ENCODE results near the gene ADAMTS3. TPM values are rescaled to one million over a fixed set of nuclear protein-coding genes. Genes with fewer than 3 reads are reported as not detected.

The ADAMTS3 gene
- total RNA-seq, 1 donor from 2014 or later, result 0.89 TPM

DNA sequence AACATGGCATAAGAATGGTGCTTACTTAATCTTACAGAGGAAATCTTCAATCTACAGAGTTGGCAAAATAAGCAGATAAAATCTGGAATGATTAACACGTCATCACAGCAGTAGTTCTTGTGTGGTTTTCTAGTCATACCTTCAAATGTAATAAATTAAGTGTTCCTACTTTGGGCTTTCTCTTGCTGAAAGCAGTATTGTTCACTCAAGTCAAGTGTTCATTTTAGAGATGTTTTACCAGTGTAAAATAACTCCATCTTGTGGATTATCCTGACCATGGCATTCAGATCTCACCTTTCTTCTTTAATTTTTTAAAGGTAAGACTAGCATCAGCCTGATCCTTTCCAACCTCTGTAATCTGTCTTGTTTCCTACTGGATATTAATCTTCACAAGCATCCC, 72.9 kb downstream of the ADAMTS3 start:
- peaks cover 6% of the 10 kb centered on the region for H3K9me3 Mint-ChIP-seq (ENCODE audit: low read depth)
- H3K4me1 Mint-ChIP-seq (ENCODE audit: low read depth), result no peaks in the 10 kb centered on the region

GRCh38 chr4:72494156-72494555, 74.9 kb downstream of the ADAMTS3 start:
- Mint-ChIP-seq H3K36me3 (ENCODE audit: insufficient read depth) (no peaks in the 10 kb centered on the region), H3K4me3 (ENCODE audit: low read depth) (no peak overlapping the region), H3K27me3 (no peaks in the 10 kb centered on the region), H3K9me3 (ENCODE audit: low read depth) (peaks cover 6% of the 10 kb centered on the region), H3K4me1 (ENCODE audit: low read depth) (no peaks in the 10 kb centered on the region), H3K27ac (no peak overlapping the region)
- TF ChIP-seq, protein P1, sequence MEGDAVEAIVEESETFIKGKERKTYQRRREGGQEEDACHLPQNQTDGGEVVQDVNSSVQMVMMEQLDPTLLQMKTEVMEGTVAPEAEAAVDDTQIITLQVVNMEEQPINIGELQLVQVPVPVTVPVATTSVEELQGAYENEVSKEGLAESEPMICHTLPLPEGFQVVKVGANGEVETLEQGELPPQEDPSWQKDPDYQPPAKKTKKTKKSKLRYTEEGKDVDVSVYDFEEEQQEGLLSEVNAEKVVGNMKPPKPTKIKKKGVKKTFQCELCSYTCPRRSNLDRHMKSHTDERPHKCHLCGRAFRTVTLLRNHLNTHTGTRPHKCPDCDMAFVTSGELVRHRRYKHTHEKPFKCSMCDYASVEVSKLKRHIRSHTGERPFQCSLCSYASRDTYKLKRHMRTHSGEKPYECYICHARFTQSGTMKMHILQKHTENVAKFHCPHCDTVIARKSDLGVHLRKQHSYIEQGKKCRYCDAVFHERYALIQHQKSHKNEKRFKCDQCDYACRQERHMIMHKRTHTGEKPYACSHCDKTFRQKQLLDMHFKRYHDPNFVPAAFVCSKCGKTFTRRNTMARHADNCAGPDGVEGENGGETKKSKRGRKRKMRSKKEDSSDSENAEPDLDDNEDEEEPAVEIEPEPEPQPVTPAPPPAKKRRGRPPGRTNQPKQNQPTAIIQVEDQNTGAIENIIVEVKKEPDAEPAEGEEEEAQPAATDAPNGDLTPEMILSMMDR (IDR thresholded peaks at IDR 0.05; ENCODE audit: unreplicated experiment), result no peak
- no peak for DNase-seq (ENCODE audit: low spot score, unreplicated experiment)

More for the DNA sequence above, 72.9 kb downstream of the ADAMTS3 start:
- H3K36me3 Mint-ChIP-seq (ENCODE audit: insufficient read depth), result no peaks in the 10 kb centered on the region
- H3K27me3 Mint-ChIP-seq, result no peaks in the 10 kb centered on the region
- no peak for DNase-seq (ENCODE audit: low spot score, unreplicated experiment)
- no peak overlapping the region for H3K4me3 Mint-ChIP-seq (ENCODE audit: low read depth)
- TF ChIP-seq, protein P1 (IDR thresholded peaks at IDR 0.05; ENCODE audit: unreplicated experiment), result peak; percentile 16
- no peak overlapping the region for H3K27ac Mint-ChIP-seq

- no peak overlapping the region for H3K27ac Mint-ChIP-seq
- H3K4me1 Mint-ChIP-seq (ENCODE audit: low read depth), result no peaks in the 10 kb centered on the region
- peaks cover 4% of the 10 kb centered on the region for H3K9me3 Mint-ChIP-seq (ENCODE audit: low read depth)
- TF ChIP-seq, protein P1 (IDR thresholded peaks at IDR 0.05; ENCODE audit: unreplicated experiment), result no peak
- H3K36me3 Mint-ChIP-seq (ENCODE audit: insufficient read depth), result no peaks in the 10 kb centered on the region
- H3K4me3 Mint-ChIP-seq (ENCODE audit: low read depth), result no peak overlapping the region
- no peaks in the 10 kb centered on the region for H3K27me3 Mint-ChIP-seq
- no peak for DNase-seq (ENCODE audit: low spot score, unreplicated experiment)
These were observed 79.8 kb downstream of the ADAMTS3 start for GRCh38 chr4:72489267-72489666.

DNA sequence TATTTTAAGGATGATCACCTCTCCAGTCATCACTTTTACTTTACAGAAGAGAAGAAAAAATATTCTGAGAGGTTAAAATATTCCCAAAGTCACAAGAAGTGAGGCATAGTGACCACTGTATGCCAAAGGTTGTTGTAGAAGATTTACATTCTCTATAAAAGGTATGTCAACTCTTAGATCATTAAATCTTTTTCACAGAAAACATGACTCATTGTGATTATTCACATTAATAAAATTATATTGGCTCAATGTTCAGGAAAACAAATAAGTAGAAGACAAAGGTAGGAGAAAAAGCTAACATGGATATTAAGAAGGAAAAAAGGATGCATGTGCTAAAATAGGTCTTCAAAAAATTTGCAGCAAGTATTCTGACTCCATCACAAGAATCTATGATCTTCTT, 82.0 kb downstream of the ADAMTS3 start:
- no peaks in the 10 kb centered on the region for H3K4me1 Mint-ChIP-seq (ENCODE audit: low read depth)
- H3K27me3 Mint-ChIP-seq, result no peaks in the 10 kb centered on the region
- TF ChIP-seq, protein P1 (IDR thresholded peaks at IDR 0.05; ENCODE audit: unreplicated experiment), result no peak
- peaks cover 1% of the 10 kb centered on the region for H3K36me3 Mint-ChIP-seq (ENCODE audit: insufficient read depth)
- H3K9me3 Mint-ChIP-seq (ENCODE audit: low read depth), result peaks cover 7% of the 10 kb centered on the region
- no peak overlapping the region for H3K4me3 Mint-ChIP-seq (ENCODE audit: low read depth)
- no peak overlapping the region for H3K27ac Mint-ChIP-seq
- no peak for DNase-seq (ENCODE audit: low spot score, unreplicated experiment)

DNA sequence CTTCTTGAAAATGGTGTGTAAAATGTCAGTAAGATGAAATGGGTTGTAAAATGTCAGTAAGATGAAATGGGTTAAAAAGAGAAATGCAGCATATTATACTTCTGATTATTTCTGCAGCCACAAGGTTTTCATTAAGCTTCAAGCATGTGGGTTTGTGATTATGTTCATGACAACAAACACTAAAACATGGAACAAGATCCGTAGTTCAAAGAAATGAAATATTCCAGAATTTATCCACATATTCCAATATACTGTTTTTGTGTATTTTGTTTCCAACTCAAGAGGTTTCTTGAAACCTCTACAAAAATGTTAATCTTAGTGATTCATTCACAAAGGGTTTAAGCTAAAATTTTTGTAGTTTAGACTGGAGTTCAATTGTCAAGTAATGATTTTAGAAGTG, 84.0 kb downstream of the ADAMTS3 start:
- peaks cover 1% of the 10 kb centered on the region for H3K36me3 Mint-ChIP-seq (ENCODE audit: insufficient read depth)
- H3K9me3 Mint-ChIP-seq (ENCODE audit: low read depth), result peaks cover 7% of the 10 kb centered on the region
- no peak overlapping the region for H3K4me3 Mint-ChIP-seq (ENCODE audit: low read depth)
- no peaks in the 10 kb centered on the region for H3K4me1 Mint-ChIP-seq (ENCODE audit: low read depth)
- TF ChIP-seq, protein P1 (IDR thresholded peaks at IDR 0.05; ENCODE audit: unreplicated experiment), result no peak
- no peaks in the 10 kb centered on the region for H3K27me3 Mint-ChIP-seq
- no peak overlapping the region for H3K27ac Mint-ChIP-seq
- DNase-seq (ENCODE audit: low spot score, unreplicated experiment), result no peak

Data from progenitor cell of endocrine pancreas (in vitro differentiated cells).